SJSA1 (cell line): ENCODE data around the gene SLC43A3. TPM values are rescaled to one million over a fixed set of nuclear protein-coding genes. Genes with fewer than 3 reads are reported as not detected.

Source experiments
- DNase-seq, 2 experiments: peaks; one replicate each; pipeline ENCODE4 v3.0.0-alpha.2; 2015 to 2020; ENCODE audit warnings: low spot score in 2 of 2, low read depth in 1 of 2
- H3K27ac ChIP-seq: fragments of 250-450 bp; sonication (Bioruptor Pico); 2 replicates; pipeline ENCODE4 v1.5.1; 2020; ENCODE audit warnings: mild to moderate bottlenecking, moderate library complexity
- H3K27me3 ChIP-seq: fragments of 250-450 bp; sonication (Bioruptor Pico); replicated peaks from 2 replicates; pipeline ENCODE4 v1.5.1; 2020; ENCODE audit warnings: mild to moderate bottlenecking, moderate library complexity
- H3K36me3 ChIP-seq: fragments of 250-450 bp; sonication (Bioruptor Pico); 2 replicates; pipeline ENCODE4 v1.5.1; 2020; ENCODE audit warnings: mild to moderate bottlenecking
- H3K4me1 ChIP-seq: fragments of 250-450 bp; sonication (Bioruptor Pico); replicated peaks from 2 replicates; pipeline ENCODE4 v1.6.1; 2021; ENCODE audit warnings: mild to moderate bottlenecking
- H3K4me3 ChIP-seq: fragments of 250-450 bp; sonication (Bioruptor Pico); 2 replicates; pipeline ENCODE4 v1.5.1; 2020; ENCODE audit warnings: mild to moderate bottlenecking
- H3K9me3 ChIP-seq: fragments of 250-450 bp; sonication (Bioruptor Pico); replicated peaks from 2 replicates; pipeline ENCODE4 v1.5.1; 2020; ENCODE audit warnings: mild to moderate bottlenecking
- total RNA-seq: library from RNA; depleted of rRNA; stranded (reverse); fragments of >200 nt; shearing (Covaris generic); gene quantifications from 2 replicates; pipeline ENCODE4 v1.2.3, GENCODE V29; 2014

SLC43A3 gene
- total RNA-seq, 1 experiment from 2014 or later, result 62.2 TPM

DNA sequence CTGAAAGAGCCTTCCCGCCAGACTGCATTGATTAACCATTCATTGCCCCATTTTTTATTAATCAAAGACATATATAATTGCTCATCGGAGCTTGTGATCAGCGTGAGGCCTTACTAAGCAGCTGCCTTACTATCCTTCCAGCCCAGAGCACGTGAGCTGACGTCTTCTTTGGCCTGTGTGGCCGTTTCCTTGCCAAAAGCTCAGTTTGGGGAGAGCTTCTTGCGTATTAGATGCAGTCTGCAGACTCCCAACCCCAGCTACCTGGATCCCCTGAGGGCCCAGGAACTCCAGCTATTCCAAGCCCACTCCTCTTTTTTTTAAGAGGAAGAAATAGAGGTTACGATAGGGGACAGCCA lies 784 bp upstream of the SLC43A3 start:
- Histone ChIP-seq H3K4me1 (peaks cover 48% of the 10 kb centered on the region), H3K9me3 (no peaks in the 10 kb centered on the region), H3K4me3 (no peak overlapping the region), H3K27ac (peak overlapping the region; percentile 89), H3K27me3 (no peaks in the 10 kb centered on the region), H3K36me3 (peaks cover 26% of the 10 kb centered on the region)
- DNase-seq, result no peak

DNA sequence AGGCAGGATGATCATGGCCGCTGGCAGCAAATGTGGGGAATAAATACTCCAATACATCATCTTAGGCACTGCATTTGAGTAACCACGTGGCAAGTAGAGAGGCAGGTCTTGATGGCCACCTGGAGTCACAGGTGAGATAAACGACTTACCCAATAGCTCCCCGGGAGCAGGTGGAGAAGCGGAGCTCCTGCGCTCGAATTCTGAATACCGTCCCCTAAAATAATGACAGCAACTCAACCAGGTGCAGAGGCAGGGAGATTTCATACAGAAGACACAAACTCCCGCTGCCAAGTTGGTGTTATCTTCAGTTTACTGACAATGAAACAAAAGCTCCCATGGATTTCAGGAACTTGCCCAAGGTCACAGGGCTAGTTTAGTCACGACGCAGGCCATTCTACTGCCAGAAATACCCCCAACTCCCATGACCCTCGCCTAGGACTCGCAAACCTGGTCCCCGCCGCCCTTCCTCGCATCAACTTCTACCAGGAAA lies 437 bp downstream of the SLC43A3 start:
- peaks cover 43% of the 10 kb centered on the region for H3K4me1 ChIP-seq
- DNase-seq, result no peak

DNA sequence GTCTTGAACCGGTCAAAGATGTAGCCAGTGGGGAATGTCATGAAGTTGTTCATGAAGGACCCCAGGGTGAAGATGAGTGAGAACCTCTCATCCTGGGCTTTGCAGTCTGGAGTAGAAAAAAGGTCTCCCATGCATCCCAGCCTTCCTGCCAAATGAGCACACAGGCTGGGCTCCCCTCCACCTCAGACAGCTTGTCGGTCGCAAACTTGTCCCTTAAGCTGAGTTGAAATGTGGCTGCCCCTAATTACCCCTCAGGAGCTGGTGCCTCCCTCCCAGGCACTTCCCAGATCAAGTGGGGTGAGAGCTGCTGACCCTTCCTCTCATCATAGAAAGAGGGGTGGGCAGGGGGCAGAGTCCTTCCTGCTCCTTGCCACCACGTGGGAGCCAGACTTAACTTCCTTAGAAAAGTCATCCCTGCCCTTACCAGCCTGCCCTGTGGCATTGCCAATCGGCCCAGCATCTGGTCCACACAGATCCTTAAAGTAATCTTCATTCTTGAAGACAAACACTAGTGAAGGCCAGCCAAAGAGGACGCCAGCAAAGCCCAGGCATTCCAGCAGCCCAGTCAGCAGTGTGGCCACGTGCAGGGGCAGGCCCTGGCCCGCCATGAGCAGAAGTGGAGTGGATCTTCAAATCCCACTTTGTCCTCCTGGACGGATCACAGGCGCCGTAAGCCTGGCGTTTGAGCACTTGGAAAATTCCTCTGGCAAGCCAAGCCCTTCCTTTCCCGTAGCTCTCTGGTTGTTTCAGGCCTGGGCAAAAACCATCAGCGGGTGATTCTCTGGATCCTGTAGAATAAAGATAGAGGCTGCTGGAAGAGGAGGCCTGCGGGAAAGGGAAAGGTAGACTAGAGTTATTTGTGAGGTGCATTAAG lies 1.1 kb downstream of the SLC43A3 start:
- Histone ChIP-seq H3K4me1 (peaks cover 43% of the 10 kb centered on the region), H3K27me3 (no peaks in the 10 kb centered on the region), H3K4me3 (peak overlapping the region; percentile 50; the same call in 1 of the 2 replicates), H3K9me3 (no peaks in the 10 kb centered on the region), H3K27ac (no peak overlapping the region), H3K36me3 (peaks cover 27% of the 10 kb centered on the region)
- DNase-seq, result no peak

More for the DNA sequence above, 437 bp downstream of the SLC43A3 start:
- Histone ChIP-seq H3K4me3 (peak overlapping the region; percentile 50), H3K27me3 (no peaks in the 10 kb centered on the region), H3K36me3 (peaks cover 26% of the 10 kb centered on the region), H3K27ac (peak overlapping the region; percentile 89), H3K9me3 (no peaks in the 10 kb centered on the region)

DNA sequence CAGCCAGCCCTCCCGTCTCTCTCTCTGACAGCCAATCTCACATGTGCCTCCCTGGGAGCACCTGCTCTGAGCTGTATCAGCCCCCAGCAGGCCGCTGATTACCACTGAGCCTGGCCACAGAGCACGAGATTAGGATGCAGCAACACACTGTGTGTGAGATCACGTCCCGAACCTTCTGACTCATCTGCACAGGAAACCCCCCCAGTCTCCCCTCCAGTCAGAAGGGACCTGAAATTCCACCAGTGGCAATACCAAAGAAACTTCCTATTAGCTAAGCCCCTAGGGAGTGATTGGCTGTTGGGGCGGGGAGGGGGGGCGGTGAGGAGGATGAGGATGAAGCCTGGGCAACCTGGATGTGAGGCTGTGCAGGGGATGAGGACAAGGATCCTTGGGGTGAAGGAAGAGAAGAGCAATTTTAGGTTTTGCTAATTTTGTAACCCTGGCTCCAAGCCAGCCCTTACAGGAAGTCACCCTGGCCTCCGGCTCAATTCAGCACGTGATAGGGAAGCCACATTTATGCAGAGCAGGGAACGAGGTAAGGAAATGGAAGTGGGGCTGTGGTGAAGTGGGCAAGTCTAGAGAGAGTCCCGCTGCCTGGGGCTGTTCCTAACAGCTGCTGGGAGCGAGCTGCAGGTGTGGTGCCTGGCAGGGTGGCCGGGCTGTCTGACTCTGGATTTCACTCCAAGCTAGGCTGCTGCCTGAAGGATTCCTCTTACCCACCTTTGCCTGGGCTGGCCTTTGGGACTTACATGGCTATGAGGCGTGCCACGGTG lies 1.9 kb downstream of the SLC43A3 start:
- Histone ChIP-seq H3K9me3 (no peaks in the 10 kb centered on the region), H3K27ac (no peak overlapping the region), H3K4me1 (peaks cover 39% of the 10 kb centered on the region), H3K4me3 (no peak overlapping the region), H3K36me3 (peaks cover 30% of the 10 kb centered on the region), H3K27me3 (no peaks in the 10 kb centered on the region)
- DNase-seq, result peak; percentile 53 to 66

DNA sequence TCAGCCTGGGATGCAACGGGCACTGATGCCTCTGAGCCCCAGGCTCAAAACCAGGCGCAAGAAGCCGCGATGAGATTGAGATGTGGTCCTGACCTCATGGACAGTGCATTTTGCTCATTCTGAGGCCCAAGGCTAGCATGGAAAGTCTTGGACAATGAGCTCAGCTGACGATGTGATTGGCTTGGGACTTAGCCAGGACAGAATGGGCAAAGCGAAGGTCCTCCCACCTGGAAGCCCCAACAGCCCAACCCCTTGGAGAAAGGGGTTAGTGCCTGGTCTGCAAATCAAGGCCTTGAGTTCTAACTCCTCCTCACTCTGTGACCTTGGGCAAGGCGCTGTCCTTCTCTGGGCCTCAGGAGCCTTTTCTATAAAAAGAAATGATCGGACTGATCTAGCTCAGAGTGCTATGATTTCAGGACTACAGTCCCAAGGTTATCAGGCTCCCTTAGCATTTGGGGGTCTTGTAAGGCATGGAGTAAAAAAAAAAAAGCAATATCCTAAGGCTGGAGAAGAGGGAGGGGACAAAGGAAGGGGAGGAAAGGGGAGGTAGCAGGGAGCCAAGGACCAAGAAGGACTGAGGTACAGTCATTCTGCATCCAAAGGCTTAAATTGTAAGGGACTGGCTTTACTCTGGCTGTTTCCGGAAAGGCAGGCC lies 2.7 kb downstream of the SLC43A3 start:
- Histone ChIP-seq H3K9me3 (no peaks in the 10 kb centered on the region), H3K4me1 (peaks cover 35% of the 10 kb centered on the region), H3K27ac (no peak overlapping the region), H3K36me3 (peaks cover 30% of the 10 kb centered on the region), H3K27me3 (no peaks in the 10 kb centered on the region), H3K4me3 (no peak overlapping the region)
- DNase-seq, result no peak

DNA sequence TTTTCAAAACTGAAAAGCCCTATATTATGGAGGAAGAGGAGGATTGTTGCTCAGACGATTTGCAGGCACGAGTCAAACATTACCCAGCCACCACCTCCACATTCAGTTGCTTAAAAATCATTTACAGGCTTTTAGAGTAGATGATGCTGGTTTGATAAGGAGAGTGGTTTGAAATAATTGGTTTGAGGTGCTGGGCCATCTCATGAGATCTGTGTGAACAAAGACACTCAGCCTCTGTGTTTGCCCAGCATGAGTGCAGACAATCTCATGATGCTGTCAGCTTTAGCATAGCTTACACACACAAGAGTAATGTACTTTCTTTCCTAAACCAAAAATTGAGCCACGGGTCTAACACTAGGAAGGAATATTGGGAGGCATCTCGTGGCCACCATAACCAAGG lies 4.3 kb downstream of the SLC43A3 start:
- Histone ChIP-seq H3K36me3 (peaks cover 40% of the 10 kb centered on the region), H3K27me3 (no peaks in the 10 kb centered on the region), H3K27ac (no peak overlapping the region), H3K9me3 (no peaks in the 10 kb centered on the region), H3K4me1 (peaks cover 31% of the 10 kb centered on the region), H3K4me3 (no peak overlapping the region)
- DNase-seq, result no peak

DNA sequence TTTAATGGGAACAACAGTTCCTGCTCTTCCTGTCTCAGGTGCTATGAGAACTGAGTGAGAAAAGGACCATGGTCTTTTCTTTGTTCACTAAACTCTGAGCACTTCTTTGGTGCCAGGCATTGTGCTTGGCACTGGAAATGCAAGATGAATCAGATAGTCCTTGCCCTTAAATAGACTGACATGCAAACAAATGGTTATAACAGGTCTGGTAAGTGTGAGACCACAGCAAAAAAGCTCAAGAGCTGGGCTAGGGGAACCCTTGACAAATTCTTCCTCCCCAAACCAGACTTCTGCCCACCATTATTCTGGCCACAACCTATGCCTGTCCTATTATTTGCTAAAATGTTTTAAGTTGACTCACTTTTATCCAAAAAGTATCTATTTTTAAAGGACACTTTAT lies 5.1 kb downstream of the SLC43A3 start:
- H3K27me3 ChIP-seq, result no peaks in the 10 kb centered on the region
- H3K27ac ChIP-seq, result no peak overlapping the region
- H3K4me3 ChIP-seq, result no peak overlapping the region
- H3K9me3 ChIP-seq, result no peaks in the 10 kb centered on the region
- DNase-seq, result no peak
- H3K4me1 ChIP-seq, result peaks cover 23% of the 10 kb centered on the region
- peaks cover 49% of the 10 kb centered on the region for H3K36me3 ChIP-seq

DNA sequence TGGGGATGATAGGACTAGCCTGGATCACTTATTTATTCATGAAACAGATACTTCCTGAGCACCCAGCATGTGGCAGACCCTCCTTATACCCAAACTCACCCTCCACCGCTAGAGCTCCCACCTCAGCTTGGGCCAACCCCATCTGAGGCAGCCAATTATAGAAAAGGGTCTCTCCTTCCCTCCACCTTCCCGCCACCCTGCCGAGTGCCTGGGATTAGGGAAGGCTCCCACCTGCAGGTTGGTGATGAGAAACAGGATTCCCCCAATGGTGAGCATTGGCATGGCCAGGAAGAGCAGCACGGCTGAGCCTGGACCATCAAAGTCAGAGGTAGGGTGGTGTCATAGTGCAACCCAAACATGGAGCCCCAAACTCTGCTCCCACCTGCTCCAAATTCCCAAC lies 5.9 kb downstream of the SLC43A3 start:
- Histone ChIP-seq H3K36me3 (peaks cover 56% of the 10 kb centered on the region), H3K27me3 (no peaks in the 10 kb centered on the region)

DNA sequence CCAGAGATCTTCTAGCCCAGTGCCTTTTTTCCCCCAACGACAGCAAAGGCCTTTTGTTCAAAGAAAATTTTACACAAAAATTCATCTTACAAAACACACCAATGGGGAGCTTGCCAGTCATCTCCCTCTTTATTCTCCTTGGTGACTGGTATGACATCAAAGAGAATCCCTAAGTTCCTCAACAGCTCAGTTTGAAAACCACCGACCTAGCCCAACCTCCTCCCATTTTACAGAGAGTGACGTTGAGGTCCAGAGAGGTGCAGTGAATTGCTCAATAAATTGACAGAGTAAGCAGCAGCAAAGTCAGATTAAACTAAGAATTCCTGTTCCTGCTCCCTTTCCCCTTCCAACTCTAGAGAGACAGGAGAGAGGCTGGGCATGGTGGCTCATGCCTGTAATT lies 7.8 kb downstream of the SLC43A3 start:
- no peaks in the 10 kb centered on the region for H3K4me1 ChIP-seq
- H3K27me3 ChIP-seq, result no peaks in the 10 kb centered on the region
- H3K9me3 ChIP-seq, result no peaks in the 10 kb centered on the region
- no peak overlapping the region for H3K27ac ChIP-seq
- H3K4me3 ChIP-seq, result no peak overlapping the region
- peaks cover 60% of the 10 kb centered on the region for H3K36me3 ChIP-seq
- no peak for DNase-seq

More for the DNA sequence above, 5.9 kb downstream of the SLC43A3 start:
- H3K27ac ChIP-seq, result no peak overlapping the region
- no peak for DNase-seq
- no peak overlapping the region for H3K4me3 ChIP-seq
- H3K4me1 ChIP-seq, result peaks cover 15% of the 10 kb centered on the region
- H3K9me3 ChIP-seq, result no peaks in the 10 kb centered on the region

DNA sequence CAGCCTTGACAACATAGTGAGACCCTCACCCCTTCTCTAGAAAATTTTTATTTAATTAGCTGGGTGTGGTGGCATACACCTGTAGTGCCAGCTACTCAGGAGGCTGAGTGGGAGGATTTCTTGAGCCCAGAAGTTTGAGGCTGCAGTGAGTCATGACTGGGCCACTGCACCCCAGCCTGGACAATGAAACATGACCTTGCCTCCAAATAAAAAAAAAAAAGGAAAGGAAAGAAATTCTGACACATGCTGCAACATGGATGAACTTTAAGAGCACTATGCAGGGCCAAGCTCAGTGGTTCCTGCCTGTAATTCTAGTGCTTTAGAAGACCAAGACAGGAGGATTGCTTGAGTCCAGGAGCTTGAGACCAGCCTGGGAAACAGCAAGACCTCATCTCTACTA lies 8.8 kb downstream of the SLC43A3 start:
- H3K36me3 ChIP-seq, result peaks cover 61% of the 10 kb centered on the region
- no peak overlapping the region for H3K27ac ChIP-seq
- no peaks in the 10 kb centered on the region for H3K4me1 ChIP-seq
- no peak overlapping the region for H3K4me3 ChIP-seq
- DNase-seq, result no peak
- H3K27me3 ChIP-seq, result no peaks in the 10 kb centered on the region
- H3K9me3 ChIP-seq, result no peaks in the 10 kb centered on the region

DNA sequence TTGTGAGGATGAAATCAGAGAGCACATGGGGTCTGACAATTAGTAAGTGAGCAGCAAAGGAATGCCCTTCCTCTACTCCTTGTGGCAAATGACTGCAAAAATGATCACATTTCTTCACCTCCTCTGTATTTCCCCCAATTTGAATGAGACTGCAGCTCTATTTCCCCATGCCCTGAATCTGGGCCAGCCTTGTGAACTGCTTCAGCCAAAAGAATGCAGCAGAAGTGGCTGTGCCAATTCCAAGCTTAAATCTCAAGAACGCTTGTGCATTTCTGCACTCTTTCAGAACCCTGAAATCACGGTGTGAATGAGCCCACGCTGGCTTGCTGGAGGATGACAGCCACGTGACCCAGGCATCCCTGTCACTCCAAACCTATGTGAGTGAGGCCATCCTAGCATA lies 9.9 kb downstream of the SLC43A3 start:
- H3K9me3 ChIP-seq, result no peaks in the 10 kb centered on the region
- no peak for DNase-seq
- no peak overlapping the region for H3K4me3 ChIP-seq
- H3K27me3 ChIP-seq, result no peaks in the 10 kb centered on the region
- no peak overlapping the region for H3K27ac ChIP-seq
- no peaks in the 10 kb centered on the region for H3K4me1 ChIP-seq
- peaks cover 64% of the 10 kb centered on the region for H3K36me3 ChIP-seq

DNA sequence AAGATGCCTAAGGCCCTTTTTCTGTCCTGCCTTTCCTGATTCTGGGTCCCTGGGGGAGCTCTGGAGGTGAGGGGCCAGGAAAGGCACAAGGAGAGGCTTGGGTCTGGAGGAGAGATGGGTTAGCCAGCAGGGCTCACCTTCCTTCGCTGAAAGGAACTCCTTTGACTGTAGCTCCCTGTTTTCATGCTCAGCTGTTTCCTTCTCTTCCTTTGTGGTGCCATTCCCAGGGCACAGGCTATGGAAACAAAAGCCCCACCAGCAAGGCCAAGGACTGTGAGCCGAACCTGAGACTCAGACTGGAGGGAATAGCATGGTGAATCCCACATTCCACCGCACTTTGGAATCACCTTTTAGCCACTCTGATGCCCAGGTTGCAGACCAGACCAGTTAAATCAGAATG lies 10.5 kb downstream of the SLC43A3 start:
- DNase-seq, result no peak
- H3K27ac ChIP-seq, result no peak overlapping the region
- no peaks in the 10 kb centered on the region for H3K4me1 ChIP-seq
- no peak overlapping the region for H3K4me3 ChIP-seq
- no peaks in the 10 kb centered on the region for H3K27me3 ChIP-seq
- no peaks in the 10 kb centered on the region for H3K9me3 ChIP-seq
- peaks cover 65% of the 10 kb centered on the region for H3K36me3 ChIP-seq

DNA sequence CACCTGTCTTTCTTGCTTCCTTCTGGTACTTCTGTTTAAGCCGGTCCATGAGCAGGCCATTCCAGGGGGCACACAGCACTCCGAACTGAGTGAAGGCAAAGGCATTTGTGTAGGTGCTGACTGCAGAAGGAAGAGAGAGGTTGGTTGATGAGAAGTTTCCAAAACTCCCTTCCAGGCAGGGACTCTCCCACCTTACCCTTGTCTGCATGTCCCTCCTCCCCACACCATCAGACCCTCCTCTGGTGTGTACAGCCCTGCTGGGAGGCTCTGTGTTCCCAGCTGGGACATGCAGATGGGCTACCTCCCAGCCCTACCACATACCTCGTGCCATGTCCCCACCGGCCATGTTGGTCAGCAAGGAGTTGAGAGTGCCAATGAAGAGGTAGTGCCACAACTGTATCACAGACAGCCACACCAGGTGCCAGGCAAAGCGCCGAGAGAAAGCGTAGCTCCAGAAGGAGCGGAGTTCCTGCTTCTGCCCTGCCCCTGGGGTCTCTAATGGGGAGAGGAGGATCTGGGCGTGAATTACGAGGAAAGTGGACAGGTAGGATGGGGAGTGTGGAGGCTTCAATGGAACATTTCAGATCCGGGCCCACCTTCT lies 12.2 kb downstream of the SLC43A3 start:
- Histone ChIP-seq H3K27me3 (no peaks in the 10 kb centered on the region), H3K27ac (no peak overlapping the region), H3K4me1 (no peaks in the 10 kb centered on the region), H3K36me3 (peaks cover 73% of the 10 kb centered on the region), H3K9me3 (no peaks in the 10 kb centered on the region), H3K4me3 (no peak overlapping the region)
- no peak for DNase-seq
